NCI-H2107 (cell line): ENCODE data around the gene LINS1.
A peak's percentile ranks its signal among the peaks of the same experiment; 100 is the strongest.

Experiments used
- DNase-seq: peaks from one replicate; lab custom pipeline; 2025; lab: John Stamatoyannopoulos, UW

Gene LINS1, protein sequence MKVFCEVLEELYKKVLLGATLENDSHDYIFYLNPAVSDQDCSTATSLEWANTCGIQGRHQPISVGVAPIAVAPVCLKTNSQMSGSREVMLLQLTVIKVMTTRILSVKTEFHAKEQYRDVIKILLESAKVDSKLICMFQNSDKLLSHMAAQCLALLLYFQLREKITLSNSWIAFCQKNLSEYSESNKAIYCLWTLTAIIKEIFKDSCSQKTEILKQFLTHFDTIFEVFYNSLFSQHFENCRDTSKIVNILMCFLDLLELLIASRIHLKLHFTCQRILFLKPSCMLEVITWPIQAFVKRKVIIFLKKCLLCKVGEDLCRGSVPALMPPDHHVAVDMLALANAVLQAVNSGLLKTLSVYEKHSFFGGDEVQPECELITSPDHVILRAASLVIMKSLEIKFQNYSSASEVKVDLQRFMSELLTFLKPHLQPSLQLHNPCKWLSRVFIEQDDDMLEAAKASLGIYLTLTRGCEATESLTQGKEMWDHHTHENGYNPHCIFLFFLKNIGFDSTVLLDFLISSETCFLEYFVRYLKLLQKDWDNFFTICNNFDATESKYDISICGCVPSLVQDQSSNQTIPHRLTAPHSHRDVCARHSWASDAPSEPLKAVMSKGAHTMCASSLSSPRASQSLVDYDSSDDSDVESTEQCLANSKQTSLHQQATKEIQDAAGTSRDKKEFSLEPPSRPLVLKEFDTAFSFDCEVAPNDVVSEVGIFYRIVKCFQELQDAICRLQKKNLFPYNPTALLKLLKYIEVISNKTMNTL

DNA sequence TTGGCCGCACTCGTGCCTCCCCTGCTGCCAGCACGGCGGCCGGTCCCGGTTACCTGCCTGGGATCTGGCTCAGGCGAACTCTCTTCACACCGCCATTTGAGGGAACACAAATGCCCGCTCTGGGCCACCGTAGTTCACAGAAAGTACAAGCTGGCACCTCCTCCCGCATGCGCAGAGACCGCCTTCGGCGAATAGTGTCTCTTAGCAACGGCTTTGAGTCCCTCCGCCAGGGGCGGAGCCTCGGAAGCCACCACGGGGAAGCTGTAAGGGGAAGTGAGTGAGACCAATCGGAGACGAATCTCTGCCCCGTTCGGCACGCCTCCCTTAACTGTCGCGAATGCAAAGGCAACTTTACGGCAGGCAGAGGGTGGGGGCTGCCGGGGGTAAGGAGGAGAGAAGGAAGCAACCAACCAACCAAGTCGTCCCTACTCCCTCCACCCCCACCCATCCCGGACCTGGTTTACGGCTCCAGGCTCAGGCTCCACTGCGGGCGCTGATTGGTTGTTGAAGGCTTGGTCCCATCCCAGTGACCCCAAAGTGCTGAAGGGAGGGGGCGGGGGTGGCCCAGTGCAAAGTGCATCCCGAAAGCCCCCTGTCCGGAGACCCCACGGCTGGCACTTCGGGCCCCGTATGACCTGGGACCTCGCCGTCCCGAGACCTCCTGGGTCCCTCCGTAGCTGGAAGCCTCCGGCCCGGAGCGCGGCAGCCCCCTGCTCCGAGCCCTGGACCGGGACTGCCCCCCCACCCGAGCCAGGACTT lies at the start of gene LINS1, which contains the start of gene ASB7:
Gene LINS1, minus strand, starts transcription at position 121 of the 759 bp plus-strand sequence. CDS start 21,342 bp downstream, outside the sequence.
Gene ASB7, plus strand, starts transcription at position 526 of the 759 bp plus-strand sequence. CDS start 9,628 bp downstream, outside the sequence.
- peak; percentile 94 for DNase-seq

DNA sequence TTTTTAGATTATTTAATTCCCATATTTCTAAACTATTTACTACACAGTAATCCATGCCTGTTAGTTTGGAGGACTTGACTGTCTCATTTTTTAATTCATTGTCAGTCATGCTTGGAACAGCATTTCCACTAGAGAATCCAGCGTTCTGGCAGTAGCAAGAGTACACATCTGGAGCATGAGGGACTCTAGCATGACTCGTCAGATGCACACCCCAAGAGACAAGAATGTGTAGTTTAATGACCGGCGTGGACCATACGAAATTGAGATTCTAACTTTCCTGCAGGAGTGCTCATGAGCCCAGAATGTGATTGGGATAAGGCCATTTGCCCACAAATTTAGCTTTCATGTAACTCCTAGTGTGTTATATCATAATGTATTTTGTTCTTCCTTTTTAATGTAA lies 49.3 kb upstream of the LINS1 start:
- no peak for DNase-seq

DNA sequence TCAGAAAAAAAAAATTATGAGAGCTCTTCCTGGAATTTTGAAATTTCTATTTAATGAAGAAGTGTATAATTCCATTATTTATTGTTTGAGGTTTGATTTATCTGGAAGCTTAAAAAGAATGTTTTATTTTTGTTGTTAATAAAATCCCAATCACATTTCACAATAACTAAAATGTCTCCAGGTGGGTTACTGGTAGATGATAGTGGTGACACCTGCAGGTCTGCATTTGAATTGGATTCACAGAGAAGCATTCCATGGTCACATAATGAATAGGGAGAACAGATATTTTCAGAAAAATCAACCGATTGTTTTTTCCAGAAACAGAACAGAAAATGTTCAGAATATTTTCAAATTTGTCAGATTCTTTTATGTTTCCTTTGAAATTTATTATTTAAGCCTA lies 48.7 kb upstream of the LINS1 start:
- no peak for DNase-seq

DNA sequence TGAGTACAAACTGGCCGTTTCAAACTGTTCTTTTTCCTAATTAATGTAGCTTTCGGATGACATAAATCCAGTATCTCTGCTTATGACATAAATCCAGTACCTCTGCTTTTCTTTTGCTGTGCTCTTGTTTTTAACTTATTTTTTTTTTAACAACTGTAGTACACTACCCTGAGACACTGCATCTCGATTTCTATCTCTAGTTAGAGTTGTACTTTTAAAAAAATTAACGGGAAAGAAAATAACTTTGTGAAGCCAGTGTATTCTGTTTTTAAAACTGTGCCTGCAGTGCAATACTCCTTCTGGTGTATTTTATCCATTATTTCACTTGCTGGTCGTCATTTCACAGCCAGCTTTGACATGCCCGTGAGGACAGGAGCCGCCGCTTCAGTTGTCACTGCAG lies 47.0 kb upstream of the LINS1 start:
- no peak for DNase-seq

DNA sequence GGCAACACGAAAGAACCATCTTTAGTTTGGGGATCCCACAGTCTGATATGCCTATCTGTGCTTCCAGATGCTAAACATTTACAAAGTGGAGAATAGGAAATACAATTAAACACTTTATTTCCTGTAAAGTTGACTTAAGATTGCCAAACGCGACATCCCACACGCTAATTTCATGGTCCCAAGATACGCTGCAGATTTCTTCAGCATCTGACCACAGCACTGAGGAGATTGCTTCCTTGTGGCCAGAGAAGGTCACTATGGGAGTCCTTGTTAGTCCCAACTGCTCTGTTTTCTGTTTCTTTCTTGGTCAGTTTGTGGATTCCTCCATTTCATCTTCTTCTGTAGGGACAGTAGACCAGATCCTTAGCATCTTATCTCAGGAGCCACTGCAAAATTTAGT lies 43.7 kb upstream of the LINS1 start:
- DNase-seq = no peak

DNA sequence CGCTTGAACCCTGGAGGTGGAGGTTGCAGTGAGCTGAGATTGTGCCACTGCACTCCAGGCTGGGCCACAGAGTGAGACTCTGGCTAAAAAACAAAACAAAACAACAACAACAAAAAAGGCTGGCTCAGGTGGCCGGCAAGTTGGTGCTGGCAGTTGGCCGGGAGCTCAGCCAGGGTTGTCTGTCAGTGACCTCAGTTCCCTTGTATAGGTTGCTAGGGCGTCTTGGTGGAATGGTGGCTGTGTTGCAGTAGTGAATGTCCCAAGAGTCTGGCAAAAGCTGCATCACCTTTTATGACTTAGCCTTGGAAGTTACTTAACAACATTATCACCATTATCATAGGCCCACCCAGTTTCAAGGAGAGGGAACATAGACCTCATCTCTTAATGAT lies 41.0 kb upstream of the LINS1 start:
- DNase-seq = no peak

DNA sequence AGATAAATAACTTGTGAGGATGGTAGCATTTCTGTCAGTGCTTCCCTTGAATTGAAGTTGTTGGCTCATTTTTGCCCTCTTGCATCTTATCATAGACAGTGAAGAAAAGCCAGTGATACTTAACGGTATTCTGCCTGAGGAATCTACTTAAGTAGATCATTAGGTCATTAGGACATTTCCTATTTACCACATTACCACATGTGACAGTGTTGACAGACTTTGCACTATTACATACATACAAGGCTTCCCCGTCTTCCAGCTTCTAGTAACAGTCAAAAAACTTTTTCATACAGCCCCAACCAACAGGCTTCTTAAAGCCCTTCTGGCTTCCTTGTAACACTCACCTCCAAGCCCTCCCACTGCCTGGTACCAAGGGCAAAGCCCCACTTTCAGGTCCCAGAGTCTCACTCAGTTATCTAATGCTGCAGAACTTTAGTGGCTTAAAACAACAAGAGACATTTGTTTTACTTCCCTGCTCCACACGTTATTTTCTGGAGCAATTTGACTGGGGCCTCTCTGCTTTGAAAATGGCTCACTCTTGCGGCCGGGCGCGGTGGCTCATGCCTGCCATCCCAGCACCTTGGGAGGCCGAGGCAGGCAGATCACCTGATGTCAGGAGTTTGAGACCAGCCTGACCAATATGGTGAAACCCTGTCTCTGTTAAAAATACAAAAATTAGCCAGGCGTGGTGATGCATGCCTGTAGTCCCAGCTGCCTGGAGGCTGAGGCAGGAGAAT lies 40.4 kb upstream of the LINS1 start:
- no peak for DNase-seq

DNA sequence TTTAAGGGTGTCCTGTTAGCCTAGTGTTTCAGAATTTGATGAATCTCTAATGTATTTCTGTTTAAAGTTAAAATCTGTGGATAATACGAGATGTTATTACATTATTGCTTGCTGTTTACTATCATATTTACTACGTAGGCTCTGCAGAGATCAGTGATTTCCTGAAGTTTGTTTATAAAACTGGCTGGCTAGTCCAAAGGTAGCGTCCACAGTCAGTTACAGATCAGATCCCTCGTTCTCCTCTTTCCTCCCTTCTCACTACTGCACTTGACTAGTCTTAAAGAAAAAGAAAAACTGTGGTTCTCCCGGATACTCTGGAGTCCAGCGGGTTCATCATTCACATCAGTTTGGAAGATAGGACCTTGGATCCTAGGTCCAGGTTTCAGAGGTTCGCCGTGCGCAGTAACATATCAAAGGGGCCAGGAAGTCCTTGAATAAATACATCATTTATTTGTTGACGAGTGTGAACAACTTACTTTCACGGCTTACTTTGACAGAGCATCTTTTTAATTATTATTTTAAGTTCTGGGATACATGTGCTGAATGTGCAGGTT lies 36.3 kb upstream of the LINS1 start:
- DNase-seq = no peak

DNA sequence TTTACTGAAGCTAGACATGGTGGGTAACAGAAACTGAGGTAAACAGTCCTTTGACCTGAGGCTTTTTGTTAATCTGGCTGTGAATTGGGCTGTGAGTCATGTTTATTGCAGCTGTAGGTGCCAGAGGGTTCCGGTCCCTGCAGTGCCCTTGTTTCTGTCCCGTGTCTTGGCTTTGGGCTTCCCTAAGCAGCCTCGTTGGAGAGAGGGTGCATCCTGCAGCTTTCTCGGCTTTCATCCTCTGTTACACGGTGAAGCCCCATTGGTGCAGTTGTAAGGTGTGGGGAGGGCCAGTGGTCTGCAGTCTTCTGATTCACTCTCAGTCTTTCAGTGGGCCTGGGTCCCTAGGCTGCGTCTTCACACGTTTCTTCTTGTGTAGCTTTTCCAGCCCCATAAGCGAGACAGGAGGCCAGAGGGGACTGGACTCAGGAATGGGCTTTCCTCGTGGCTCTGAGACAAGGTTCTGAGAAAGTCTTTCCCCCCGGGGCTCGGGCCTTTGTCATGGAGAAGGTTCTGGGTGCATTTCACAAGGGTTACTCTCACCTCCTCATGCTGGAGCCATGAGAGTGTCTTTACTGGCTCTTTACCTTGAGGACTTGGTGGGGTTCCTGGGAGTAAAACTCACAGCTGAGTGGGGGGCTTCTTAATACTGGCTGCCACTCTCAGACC lies 33.6 kb upstream of the LINS1 start:
- DNase-seq = no peak

DNA sequence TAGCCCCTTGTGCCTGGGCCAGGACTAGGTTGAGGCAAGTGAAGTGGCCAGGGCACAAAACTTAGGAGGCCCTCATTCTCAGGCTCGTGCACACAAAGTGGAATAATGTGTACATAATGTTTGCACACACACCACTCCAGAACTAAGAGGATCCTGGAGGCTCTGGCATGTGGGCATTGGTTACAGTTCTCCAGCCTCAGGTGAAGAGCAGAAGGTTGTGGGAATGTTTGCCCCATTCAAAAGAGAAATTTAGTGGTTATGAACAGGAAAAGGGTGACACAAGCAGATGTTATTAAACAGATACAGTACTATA lies 31.7 kb upstream of the LINS1 start:
- DNase-seq = no peak

DNA sequence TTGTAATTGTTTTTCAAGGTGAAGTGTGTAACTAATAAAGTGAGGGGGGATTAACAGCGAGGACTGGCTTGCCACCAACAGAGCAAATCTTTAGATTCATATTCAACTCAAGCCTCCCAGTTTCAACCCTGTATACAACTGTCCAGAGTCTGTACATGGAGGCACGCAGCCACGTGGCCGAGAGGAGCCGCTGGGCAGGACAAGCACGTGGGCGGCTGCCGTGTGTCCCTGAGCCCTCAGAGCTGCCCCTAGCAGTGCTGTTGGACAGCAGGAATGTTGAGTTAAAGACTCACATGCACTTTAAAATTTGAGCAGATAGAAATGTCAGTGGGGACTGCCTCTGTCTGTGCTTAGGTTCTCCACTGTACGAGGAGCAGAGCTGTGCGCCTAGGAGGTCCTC lies 29.8 kb upstream of the LINS1 start:
- no peak for DNase-seq

DNA sequence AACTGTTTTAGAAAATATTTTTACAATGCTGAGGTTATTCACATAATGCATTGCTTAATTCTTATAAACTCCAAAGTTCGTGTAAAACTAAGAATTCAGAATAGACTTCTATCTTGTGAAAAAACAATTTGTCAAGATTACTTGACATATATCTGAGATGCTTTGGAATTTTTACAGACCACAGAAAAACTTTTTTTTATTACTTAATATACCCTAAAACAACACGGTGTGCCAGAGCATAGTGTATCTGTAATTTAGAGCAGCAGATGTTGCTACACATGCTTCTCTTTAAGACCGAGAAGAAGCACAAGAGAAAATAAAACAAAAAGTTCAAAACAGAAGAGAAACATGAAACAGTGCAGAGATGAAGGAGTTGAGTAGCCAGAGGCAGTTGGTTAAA lies 26.8 kb upstream of the LINS1 start:
- DNase-seq = no peak

DNA sequence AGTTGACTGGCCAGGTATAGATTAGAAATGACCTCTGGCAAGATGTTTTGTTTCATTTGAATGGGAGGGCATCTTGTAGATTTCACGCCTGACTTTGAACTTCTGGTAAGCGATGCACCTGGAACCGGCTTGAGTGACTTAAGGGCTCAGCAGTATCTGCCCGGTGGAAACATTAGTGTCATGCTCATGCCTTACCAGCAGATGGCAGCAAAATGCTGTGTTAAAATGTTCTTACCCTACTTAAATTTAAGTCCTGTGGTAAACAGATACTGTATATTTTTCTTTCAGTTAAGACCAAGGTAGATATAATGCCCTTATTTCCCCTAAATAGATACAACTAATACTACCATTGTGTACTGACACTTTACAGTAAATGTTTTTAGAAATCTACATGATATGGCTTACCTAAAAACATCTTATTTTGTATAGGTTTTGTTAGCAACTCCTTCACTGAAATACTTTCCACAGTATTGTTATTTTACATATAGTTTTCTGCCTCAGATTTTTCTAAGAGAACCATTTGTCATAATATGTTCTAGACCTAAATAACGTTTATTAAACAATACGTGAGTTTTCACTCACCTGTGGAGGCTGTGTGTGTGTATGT lies 25.9 kb upstream of the LINS1 start:
- DNase-seq = peak; percentile 16

DNA sequence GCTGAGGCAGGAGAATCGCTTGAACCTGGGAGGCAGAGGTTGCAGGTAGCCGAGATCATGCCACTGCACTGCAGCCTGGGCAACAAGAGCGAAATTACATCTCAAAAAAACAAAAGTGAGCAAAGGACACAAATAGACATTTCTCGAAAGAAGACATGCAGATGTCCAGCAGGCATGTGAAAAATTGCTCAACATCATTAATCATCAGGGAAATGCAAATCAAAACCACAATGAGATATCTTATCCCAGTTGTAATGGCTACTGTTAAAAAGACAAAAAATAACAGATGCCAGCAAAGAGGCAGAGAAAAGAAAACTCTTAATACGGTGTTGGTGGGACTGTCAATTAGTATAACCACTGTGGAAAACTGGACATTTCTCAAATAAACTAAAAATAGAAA lies 21.3 kb upstream of the LINS1 start:
- DNase-seq = no peak

DNA sequence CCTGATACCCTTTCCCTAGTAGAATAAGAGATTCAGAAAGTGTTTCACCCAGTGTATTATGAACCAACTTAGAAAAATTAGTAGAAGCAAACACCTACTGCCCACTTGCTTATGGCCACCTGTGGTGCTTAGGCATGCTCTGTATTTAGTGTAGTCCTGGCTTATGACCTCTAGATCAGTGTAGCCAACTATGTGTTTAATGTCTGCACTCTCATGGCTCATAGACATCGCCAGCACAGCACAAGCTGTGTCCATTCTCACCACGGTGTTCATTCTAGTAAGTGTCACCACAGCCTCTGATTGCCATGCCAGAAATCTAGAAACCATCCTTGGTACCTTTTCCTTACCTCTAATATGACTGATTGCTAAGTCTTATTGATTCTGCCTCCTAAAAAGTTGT lies 14.7 kb upstream of the LINS1 start:
- no peak for DNase-seq

DNA sequence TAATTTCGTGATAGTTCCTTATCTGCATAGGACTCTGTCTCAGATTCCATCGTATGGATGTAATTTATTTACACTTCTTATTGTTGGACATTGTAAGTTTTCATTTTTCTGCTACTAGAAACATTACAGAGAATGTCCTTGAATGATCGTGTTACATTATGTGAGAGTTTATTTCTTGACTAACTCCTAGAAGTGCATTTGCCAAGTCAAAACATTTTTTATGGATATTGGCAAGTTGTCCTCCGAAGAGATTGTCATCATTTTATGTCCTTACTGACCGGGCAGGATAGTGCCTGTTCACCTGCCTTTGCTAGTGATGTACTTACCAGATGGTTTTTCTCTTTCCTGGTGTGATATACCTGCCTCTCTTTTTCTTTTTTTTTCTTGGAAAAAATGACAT lies 13.8 kb upstream of the LINS1 start:
- no peak for DNase-seq

DNA sequence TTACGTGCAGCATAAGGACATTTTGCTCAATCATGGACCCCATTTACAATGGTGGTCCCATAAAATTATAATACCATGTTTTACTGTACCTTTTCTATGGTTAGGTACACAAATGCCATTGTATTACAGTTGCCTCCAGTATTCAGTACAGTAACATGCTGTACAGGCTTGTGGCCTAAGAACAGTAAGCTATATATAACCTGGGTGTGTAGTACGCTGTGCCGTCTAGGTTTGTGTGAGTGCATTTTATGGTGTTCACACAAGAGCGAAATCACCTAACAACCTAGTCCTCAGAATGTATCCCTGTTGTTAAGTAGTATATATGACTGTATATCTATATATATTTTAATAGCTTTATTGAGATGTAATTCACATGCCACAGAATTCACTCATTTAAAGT lies 12.9 kb upstream of the LINS1 start:
- no peak for DNase-seq

DNA sequence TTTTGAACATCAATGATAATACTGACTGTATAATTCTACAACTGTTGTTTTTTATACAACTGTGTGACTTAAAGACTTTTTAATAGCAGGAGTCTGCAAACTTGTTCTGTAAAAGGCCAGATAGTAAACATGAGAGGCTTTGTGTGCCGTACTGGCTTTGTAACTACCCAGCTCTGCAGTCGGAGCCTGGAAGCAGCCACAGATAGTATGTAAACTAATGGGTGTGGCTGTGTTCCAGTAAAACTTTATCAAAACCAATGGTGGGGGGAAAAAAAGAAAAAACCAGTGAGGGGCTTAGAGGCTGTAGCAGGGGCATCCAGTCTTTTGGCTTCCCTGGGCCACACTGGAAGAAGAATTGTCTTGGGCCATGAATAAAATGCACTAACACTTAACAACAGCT lies 12.4 kb upstream of the LINS1 start:
- no peak for DNase-seq

DNA sequence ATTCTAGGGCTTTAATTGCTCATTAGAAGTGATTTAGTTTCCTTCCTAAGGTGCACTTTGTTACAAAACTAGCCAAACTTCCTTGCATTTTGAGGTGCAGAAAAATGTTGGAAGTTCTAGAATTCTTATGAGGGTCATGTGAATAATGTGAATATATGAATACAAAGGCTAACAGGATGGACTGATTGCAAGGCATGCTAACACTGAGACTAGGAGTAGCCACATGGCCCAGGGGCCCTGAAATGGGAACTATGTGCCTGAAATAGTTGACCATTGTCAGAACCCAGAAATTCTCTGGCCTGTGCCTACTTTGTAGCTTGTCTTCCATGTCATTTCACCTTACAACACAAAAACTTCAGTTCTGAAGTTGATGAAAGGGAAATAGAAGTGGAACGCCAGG lies 11.2 kb upstream of the LINS1 start:
- DNase-seq = no peak

DNA sequence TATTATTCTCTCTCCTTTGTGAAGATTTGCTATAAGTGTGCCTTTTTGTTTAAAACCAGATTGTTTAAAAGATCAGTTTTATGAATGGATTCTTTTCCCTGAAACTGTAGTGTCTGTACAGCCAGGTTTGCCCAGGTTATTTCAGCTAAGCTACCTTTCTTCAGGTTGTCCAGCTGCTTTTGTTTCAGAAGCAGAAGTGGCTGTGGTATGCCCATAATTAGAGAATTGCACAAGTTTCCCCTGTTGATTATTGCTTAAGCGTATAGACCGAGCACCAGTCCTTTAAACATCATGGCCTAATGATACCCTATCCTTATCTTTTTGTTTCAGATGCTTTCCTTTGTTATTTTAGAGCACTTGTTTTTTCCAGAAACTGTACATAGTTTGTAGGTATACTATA lies 10.6 kb upstream of the LINS1 start:
- DNase-seq = no peak
